Mucosa of stomach (tissue), 1 donor: ENCODE measurements around the gene ADAMTSL5.
A peak's percentile ranks its signal among the peaks of the same experiment; 100 is the strongest.
"Not testable (repeated sequence)": the region's sequence is repeated elsewhere in the genome, so short reads cannot be mapped to it uniquely, and the experiment has no call there.

ENCODE experiments used
- H3K27me3 ChIP-seq: one replicate; pipeline ENCODE4 v1.7.0; 2013; ENCODE audit warnings: mild to moderate bottlenecking, low read length; ENCODE audit not compliant: control insufficient read depth, insufficient read depth
- H3K36me3 ChIP-seq: one replicate; pipeline ENCODE4 v1.7.0; 2013; ENCODE audit warnings: low read length; ENCODE audit not compliant: control insufficient read depth, insufficient read depth
- H3K4me1 ChIP-seq: one replicate; pipeline ENCODE4 v1.7.0; 2013; ENCODE audit warnings: mild to moderate bottlenecking, low read length; ENCODE audit not compliant: control insufficient read depth, insufficient read depth
- H3K4me3 ChIP-seq: one replicate; pipeline ENCODE4 v1.7.0; 2013; ENCODE audit warnings: low read length
- H3K9ac ChIP-seq: one replicate; pipeline ENCODE4 v1.7.0; 2013; ENCODE audit warnings: mild to moderate bottlenecking, low read length, moderate library complexity
- H3K9me3 ChIP-seq: one replicate; pipeline ENCODE4 v1.7.0; 2013; ENCODE audit warnings: mild to moderate bottlenecking, low read length, moderate library complexity; ENCODE audit not compliant: control insufficient read depth
- donor health status: Pancreatic carcinoma.

ADAMTSL5 gene

GRCh38 chr19:1507763-1508506 lies 4.9 kb downstream of the ADAMTSL5 start:
- peaks cover 17% of the 10 kb centered on the region for H3K4me1 ChIP-seq
- no peaks in the 10 kb centered on the region for H3K36me3 ChIP-seq
- no peak overlapping the region for H3K4me3 ChIP-seq
- H3K9ac ChIP-seq = no peak overlapping the region
- H3K9me3 ChIP-seq = no peaks in the 10 kb centered on the region
- H3K27me3 ChIP-seq = peaks cover 22% of the 10 kb centered on the region

- Histone ChIP-seq H3K4me1 (peaks cover 14% of the 10 kb centered on the region), H3K27me3 (peaks cover 27% of the 10 kb centered on the region), H3K9ac (no peak overlapping the region), H3K9me3 (no peaks in the 10 kb centered on the region), H3K4me3 (no peak overlapping the region), H3K36me3 (no peaks in the 10 kb centered on the region)
Observed at GRCh38 chr19:1507192-1507660, 5.6 kb downstream of the ADAMTSL5 start.

- no peak overlapping the region for H3K4me3 ChIP-seq
- no peaks in the 10 kb centered on the region for H3K9me3 ChIP-seq
- no peaks in the 10 kb centered on the region for H3K36me3 ChIP-seq
- no peak overlapping the region for H3K9ac ChIP-seq
- H3K27me3 ChIP-seq = peaks cover 22% of the 10 kb centered on the region
- peaks cover 15% of the 10 kb centered on the region for H3K4me1 ChIP-seq
Observed at GRCh38 chr19:1505991-1506881, 6.6 kb downstream of the ADAMTSL5 start.

DNA sequence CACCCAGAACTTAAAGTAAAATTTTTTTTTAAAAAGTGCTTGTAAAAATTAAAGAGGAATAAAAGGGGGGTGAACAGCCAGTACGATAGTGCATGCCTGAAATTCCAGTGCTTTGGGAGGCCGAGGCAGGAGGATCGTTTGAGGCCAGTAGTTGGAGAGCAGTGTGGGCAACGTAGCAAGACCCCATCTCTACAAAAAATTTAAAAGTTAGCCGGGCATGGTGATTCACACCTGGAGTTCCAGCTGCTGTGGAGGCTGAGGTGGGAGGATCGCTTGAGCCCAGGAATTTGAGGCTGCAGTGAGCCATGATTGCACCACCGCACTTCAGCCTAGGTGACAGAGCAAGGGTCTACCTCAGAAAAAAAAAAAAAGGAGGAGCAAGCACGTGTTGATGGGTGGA lies 7.8 kb downstream of the ADAMTSL5 start:
- no peak overlapping the region for H3K4me3 ChIP-seq
- H3K36me3 ChIP-seq = no peaks in the 10 kb centered on the region
- H3K27me3 ChIP-seq = peaks cover 23% of the 10 kb centered on the region
- no peak overlapping the region for H3K9ac ChIP-seq
- peaks cover 19% of the 10 kb centered on the region for H3K4me1 ChIP-seq
- H3K9me3 ChIP-seq = no peaks in the 10 kb centered on the region

DNA sequence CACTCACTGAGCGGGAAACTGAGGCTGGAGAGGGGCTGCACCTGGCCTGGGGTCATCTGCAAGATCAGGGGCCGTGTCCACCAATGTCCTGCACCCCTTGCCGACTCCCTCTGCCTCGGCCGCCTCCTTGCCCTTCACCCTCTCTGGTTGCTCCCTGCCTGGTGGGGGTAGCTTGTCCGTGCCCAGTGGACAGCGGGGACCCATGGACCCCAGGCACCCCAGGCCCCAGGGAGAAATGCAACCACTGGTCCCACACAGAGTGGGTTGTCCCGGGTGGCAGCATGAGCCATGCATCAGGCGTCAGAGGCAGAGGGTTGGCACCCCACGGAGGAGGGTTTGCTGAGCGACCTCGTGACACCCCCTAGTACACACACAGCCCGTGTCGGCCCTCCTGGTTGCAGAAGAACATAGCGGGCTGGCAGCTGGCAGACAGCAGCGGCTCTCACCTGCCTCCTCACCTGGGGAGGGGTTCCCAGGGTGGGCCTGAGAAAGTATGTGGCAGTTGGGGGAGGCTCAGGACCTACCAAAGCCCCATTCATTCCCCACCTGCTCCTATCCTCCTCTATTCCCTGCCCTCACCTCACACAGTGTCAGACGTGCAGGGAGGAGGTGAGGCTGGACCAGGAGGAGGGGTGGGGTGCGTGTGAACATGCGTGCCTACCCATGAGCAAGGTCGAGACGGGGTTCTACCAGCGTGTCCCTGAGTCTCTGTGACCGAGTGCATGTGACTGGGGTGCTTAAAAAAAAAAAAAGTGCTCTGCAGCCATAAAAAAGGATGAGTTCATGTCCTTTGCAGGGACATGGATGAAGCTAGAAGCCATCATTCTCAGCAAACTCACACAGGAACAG lies 8.7 kb downstream of the ADAMTSL5 start:
- Histone ChIP-seq H3K9me3 (no peaks in the 10 kb centered on the region), H3K4me1 (peaks cover 19% of the 10 kb centered on the region), H3K27me3 (peaks cover 22% of the 10 kb centered on the region), H3K36me3 (no peaks in the 10 kb centered on the region), H3K4me3 (no peak overlapping the region), H3K9ac (no peak overlapping the region)

GRCh38 chr19:1503089-1503924 lies 9.5 kb downstream of the ADAMTSL5 start:
- peaks cover 19% of the 10 kb centered on the region for H3K4me1 ChIP-seq
- H3K9ac ChIP-seq = peak overlapping the region; percentile 4
- H3K9me3 ChIP-seq = no peaks in the 10 kb centered on the region
- peaks cover 22% of the 10 kb centered on the region for H3K27me3 ChIP-seq
- no peaks in the 10 kb centered on the region for H3K36me3 ChIP-seq
- no peak overlapping the region for H3K4me3 ChIP-seq

DNA sequence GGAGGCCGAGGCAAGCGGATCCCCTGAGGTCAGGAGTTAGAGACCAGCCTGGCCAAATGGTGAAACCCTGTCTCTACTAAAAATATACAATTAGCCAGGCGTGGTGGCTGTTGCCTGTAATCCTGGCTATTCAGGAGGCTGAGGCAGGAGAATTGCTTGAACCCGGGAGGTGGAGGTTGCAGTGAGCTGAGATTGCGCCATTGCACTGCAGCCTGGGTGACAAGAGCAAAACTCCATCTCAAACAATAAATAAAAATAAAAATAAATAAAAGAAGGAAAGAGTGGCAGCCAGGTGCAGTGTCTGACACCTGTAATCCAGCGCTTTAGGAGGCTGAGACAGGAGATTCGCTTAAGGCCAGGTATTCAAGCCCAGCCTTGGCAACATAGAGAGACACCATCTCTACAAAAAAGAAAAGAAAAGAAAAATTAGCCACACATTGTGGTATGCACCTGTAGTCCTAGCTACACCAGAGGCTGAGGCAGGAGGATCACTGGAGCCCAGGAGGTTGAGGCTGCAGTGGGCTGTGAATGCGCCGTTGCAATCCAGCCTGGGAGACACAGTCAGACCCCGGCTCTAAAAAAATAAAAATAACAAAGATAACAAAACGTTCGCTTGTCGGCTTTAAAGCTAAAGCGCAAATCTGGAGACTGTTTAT lies 10.3 kb downstream of the ADAMTSL5 start:
- Histone ChIP-seq H3K9me3 (no peaks in the 10 kb centered on the region), H3K27me3 (peaks cover 29% of the 10 kb centered on the region), H3K9ac (no peak overlapping the region), H3K4me1 (peaks cover 18% of the 10 kb centered on the region), H3K4me3 (no peak overlapping the region), H3K36me3 (no peaks in the 10 kb centered on the region)

- H3K9ac ChIP-seq = no peak overlapping the region
- H3K9me3 ChIP-seq = no peaks in the 10 kb centered on the region
- peaks cover 18% of the 10 kb centered on the region for H3K4me1 ChIP-seq
- H3K36me3 ChIP-seq = no peaks in the 10 kb centered on the region
- H3K27me3 ChIP-seq = peaks cover 40% of the 10 kb centered on the region
- H3K4me3 ChIP-seq = no peak overlapping the region
Observed at GRCh38 chr19:1501200-1501595, 11.6 kb downstream of the ADAMTSL5 start.

DNA sequence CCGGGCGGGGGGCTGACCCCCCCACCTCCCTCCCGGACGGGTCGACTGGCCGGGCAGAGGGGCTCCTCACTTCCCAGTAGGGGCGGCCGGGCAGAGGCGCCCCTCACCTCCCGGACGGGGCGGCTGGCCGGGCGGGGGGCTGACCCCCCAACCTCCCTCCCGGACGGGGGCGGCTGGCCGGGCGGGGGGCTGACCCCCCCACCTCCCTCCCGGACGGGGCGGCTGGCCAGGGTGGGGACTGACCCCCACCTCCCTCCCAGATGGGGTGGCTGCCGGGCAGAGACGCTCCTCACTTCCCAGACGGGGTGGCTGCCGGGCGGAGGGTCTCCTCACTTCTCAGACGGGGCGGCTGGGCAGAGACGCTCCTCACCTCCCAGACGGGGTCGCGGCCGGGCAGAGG lies 13.6 kb downstream of the ADAMTSL5 start:
- H3K4me3 ChIP-seq, H3K9ac ChIP-seq, H3K36me3 ChIP-seq, H3K9me3 ChIP-seq: not testable (repeated sequence)
- Histone ChIP-seq H3K27me3 (peaks cover 41% of the 10 kb centered on the region), H3K4me1 (peaks cover 18% of the 10 kb centered on the region)

DNA sequence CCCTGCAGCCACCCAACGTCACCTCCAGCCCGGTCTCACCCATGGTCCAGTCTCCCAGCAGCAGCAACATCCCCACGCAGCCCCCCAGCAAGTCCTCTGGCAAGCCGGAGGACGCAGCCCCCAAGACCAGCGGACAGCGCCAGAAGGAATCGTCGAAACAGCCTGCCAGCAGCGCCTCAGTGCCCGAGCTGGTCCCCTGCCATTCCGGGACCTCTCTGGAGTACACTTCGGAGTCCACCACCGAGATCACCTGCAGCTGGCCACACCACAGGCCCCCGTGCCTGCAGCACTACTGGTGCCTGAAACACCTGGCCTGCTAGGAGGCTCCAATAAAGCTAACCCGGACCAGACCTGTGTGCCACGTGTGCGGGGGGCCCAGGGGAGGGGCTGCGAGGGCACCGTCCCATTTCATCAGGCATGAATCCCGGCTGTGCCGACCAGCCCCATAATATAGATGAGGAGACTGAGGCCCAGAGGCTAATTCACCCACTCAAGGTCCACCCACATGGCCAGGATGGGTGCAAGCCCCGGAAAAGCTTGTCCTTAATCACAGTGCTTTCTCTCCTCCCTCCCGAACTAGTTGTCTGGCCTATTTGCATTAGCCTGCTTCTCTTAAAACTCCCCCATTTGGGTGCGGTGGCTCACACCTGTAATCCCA lies 15.1 kb downstream of the ADAMTSL5 start:
- H3K4me1 ChIP-seq = peaks cover 9% of the 10 kb centered on the region
- no peak overlapping the region for H3K4me3 ChIP-seq
- no peak overlapping the region for H3K9ac ChIP-seq
- H3K9me3 ChIP-seq = no peaks in the 10 kb centered on the region
- peaks cover 26% of the 10 kb centered on the region for H3K27me3 ChIP-seq
- no peaks in the 10 kb centered on the region for H3K36me3 ChIP-seq
